GM12878 (cell line): ENCODE measurements around the gene MANEAL. TPM values are rescaled to one million over a fixed set of nuclear protein-coding genes. Genes with fewer than 3 reads are reported as not detected.

ENCODE experiments used
- ATAC-seq: fragments of 200-7000 bp; cut with Tn5 transposase; 3 replicates; pipeline ENCODE4 v1.9.1; 2020; ENCODE audit warnings: mild to moderate bottlenecking, moderate library complexity
- BruUV-seq: library from RNA; stranded (reverse); fragments of 400-500 nt; replicated peaks from 2 replicates; lab custom pipeline; 2021; lab: Mats Ljungman, UMichigan
- CTCF ChIA-PET: fragments of 300-600 bp; sonication (Branson Sonifier 250); formaldehyde crosslinking; extraction: SDS; loops from one replicate; lab custom pipeline; 2021; ENCODE audit warnings: inconsistent platforms; lab: Yijun Ruan, JAX
- POLR2A ChIA-PET: fragments of 350-600 bp; formaldehyde crosslinking; extraction: SDS; loops from one replicate; lab custom pipeline; 2021; ENCODE audit warnings: inconsistent platforms; lab: Charles Lee
- RAD21 ChIA-PET: fragments of 300-600 bp; sonication (Branson Sonifier 250); formaldehyde crosslinking; loops from one replicate; lab custom pipeline; 2023; ENCODE audit warnings: antibody characterized with exemption; ENCODE audit not compliant: unreplicated experiment; lab: Charles Lee
- SMC1A ChIA-PET: fragments of 300-600 bp; sonication (Branson Sonifier 250); formaldehyde crosslinking; loops from one replicate; lab custom pipeline; 2023; ENCODE audit not compliant: unreplicated experiment, uncharacterized antibody; lab: Charles Lee
- DNase-seq: peaks from one replicate; pipeline ENCODE4 v3.0.0-alpha.2; 2011; ENCODE audit warnings: low read depth, low spot score
- FAIRE-seq: peaks from 3 replicates; lab custom pipeline; 2011; peaks lifted over from hg19 to GRCh38; lab: Jason Lieb, UNC
- H2AFZ ChIP-seq: 2 replicates; pipeline ENCODE4 v1.6.0; 2011; ENCODE audit warnings: low read depth, low read length, control low read depth; ENCODE audit not compliant: control insufficient read depth
- H3K27ac ChIP-seq: 2 replicates; pipeline ENCODE4 v1.5.1; 2011; ENCODE audit warnings: control low read depth; ENCODE audit not compliant: control insufficient read depth, insufficient read depth
- H3K27me3 ChIP-seq, 2 experiments: replicated peaks in 1 of 2; 2 replicates each; pipeline versions ENCODE4 v1.6.0 to v1.6.1; 2011; ENCODE audit warnings: low read length in 1 of 2; ENCODE audit not compliant: control insufficient read depth in 2 of 2, insufficient read depth in 2 of 2
- H3K36me3 ChIP-seq, 2 experiments: 2 replicates each; pipeline ENCODE4 v1.5.1; 2011; ENCODE audit warnings: low read length in 1 of 2; ENCODE audit not compliant: control insufficient read depth in 2 of 2, insufficient read depth in 2 of 2
- H3K4me1 ChIP-seq: 2 replicates; pipeline ENCODE4 v1.6.1; 2011; ENCODE audit warnings: mild to moderate bottlenecking, low read length, moderate library complexity, mixed read lengths; ENCODE audit not compliant: control insufficient read depth, insufficient read depth
- H3K4me2 ChIP-seq: 2 replicates; pipeline ENCODE4 v1.6.0; 2011; ENCODE audit warnings: control low read depth; ENCODE audit not compliant: control insufficient read depth, insufficient read depth
- H3K4me3 ChIP-seq: fragments of 200-600 bp; sonication (generic); 2 replicates; pipeline ENCODE4 v1.5.1; 2016
- H3K79me2 ChIP-seq: 2 replicates; pipeline ENCODE4 v1.6.0; 2011; ENCODE audit warnings: low read length; ENCODE audit not compliant: control insufficient read depth, insufficient read depth
- H3K9ac ChIP-seq: 2 replicates; pipeline ENCODE4 v1.8.0; 2011; ENCODE audit warnings: low read length, control low read depth, mixed read lengths; ENCODE audit not compliant: control insufficient read depth, insufficient read depth
- H3K9me3 ChIP-seq: replicated peaks from 3 replicates; pipeline ENCODE4 v1.5.1; 2011; ENCODE audit warnings: mild to moderate bottlenecking, low read length; ENCODE audit not compliant: control insufficient read depth, insufficient read depth
- H4K20me1 ChIP-seq: 2 replicates; pipeline ENCODE4 v1.6.0; 2011; ENCODE audit not compliant: control insufficient read depth, insufficient read depth
- ASH2L ChIP-seq: fragments of 300-600, 200-600 bp; sonication (generic); IDR thresholded peaks from 2 replicates; pipeline ENCODE4 v1.6.1; 2017; ENCODE audit warnings: low read depth, mild to moderate bottlenecking, borderline replicate concordance
- CHD1 ChIP-seq: IDR thresholded peaks from 2 replicates; pipeline ENCODE4 v1.6.1; 2012; ENCODE audit warnings: low read depth, low read length, improper control_type of control experiment
- DPF2 ChIP-seq: fragments of 450-650 bp; IDR thresholded peaks from 2 replicates; pipeline ENCODE4 v1.6.1; 2017; ENCODE audit warnings: mild to moderate bottlenecking
- FOS ChIP-seq: IDR thresholded peaks from 3 replicates; pipeline ENCODE4 v1.6.1; 2011; ENCODE audit warnings: borderline replicate concordance; ENCODE audit not compliant: insufficient read length; ENCODE audit errors: extremely low read depth
- KAT2A ChIP-seq: conservative IDR thresholded peaks from 2 replicates; pipeline ENCODE4 v1.6.1; 2011; ENCODE audit warnings: low read depth, low read length; ENCODE audit not compliant: control insufficient read depth
- MLLT1 ChIP-seq: fragments of 450-650 bp; IDR thresholded peaks from 2 replicates; pipeline ENCODE4 v1.6.1; 2016; ENCODE audit warnings: mild to moderate bottlenecking
- NFYA ChIP-seq: IDR thresholded peaks from 2 replicates; pipeline ENCODE4 v1.6.1; 2011; ENCODE audit warnings: low read depth, mild to moderate bottlenecking, low read length, improper control_type of control experiment, borderline replicate concordance
- POLR2AphosphoS5 ChIP-seq: IDR thresholded peaks from 2 replicates; pipeline ENCODE4 v1.6.1; 2011; ENCODE audit warnings: mild to moderate bottlenecking, low read length, inconsistent platforms
- PRDM15 ChIP-seq: fragments of 450-650 bp; formaldehyde crosslinking; IDR thresholded peaks from 2 replicates; pipeline ENCODE4 v1.4.0; 2020; ENCODE audit warnings: mild to moderate bottlenecking, moderate library complexity
- RB1 ChIP-seq: fragments of 450-650 bp; formaldehyde crosslinking; IDR thresholded peaks from 2 replicates; pipeline ENCODE4 v1.6.1; 2017; ENCODE audit warnings: mild to moderate bottlenecking, borderline replicate concordance
- SREBF1 ChIP-seq: IDR thresholded peaks from 2 replicates; pipeline ENCODE4 v1.6.1; 2012; ENCODE audit warnings: mild to moderate bottlenecking, low read length
- SREBF2 ChIP-seq: IDR thresholded peaks from 2 replicates; pipeline ENCODE4 v1.6.1; 2012; ENCODE audit warnings: mild to moderate bottlenecking, low read length
- TCF7 ChIP-seq: IDR thresholded peaks from 2 replicates; pipeline ENCODE4 v1.6.1; 2014; ENCODE audit warnings: antibody characterized with exemption, borderline replicate concordance
- WRNIP1 ChIP-seq: IDR thresholded peaks from 2 replicates; pipeline ENCODE4 v1.6.1; 2011; ENCODE audit warnings: low read depth, low read length, improper control_type of control experiment, borderline replicate concordance
- WGBS: methylation state at CpG from one replicate; pipeline ENCODE4 v1.1.6; 2016; ENCODE audit warnings: low lambda C conversion rate; ENCODE audit not compliant: insufficient replicate concordance, insufficient coverage; ENCODE audit errors: missing lambda C conversion rate; 5-methylcytosine and 5-hydroxymethylcytosine counted together
- in situ Hi-C: fragments of 300-500 bp; cut with MboI; formaldehyde crosslinking; loops from 9 replicates; pipeline ENCODE4 v1.14.3; 2018; ENCODE audit warnings: mixed read lengths
- intact Hi-C: fragments of 100-400 bp; cut with micrococcal nuclease; formaldehyde crosslinking; loops from one replicate; pipeline ENCODE4 v1.14.2; 2022; ENCODE audit not compliant: unreplicated experiment
- polyA plus RNA-seq, 11 experiments: library from polyadenylated mRNA; depleted of rRNA in 4 of 11; unstranded in 6 of 11; stranded (reverse) in 5 of 11; fragments of >200 nt; fragmentation: Nextera tagmentation in 4 of 11; fragmentation: Illumina TruSeq in 1 of 11; extraction: Ambion mirVana in 4 of 11; extraction: Trizol in 1 of 11; gene quantifications; 1 replicate in 1 of 11; 2 replicates in 10 of 11; pipeline versions ENCODE4 v1.2.1 to v1.2.3, GENCODE V29; 2011 to 2016; ENCODE audit warnings: inconsistent platforms in 2 of 11, missing spikeins in 2 of 11, low read depth in 1 of 11
- total RNA-seq, 4 experiments: library from RNA; depleted of rRNA in 3 of 4; stranded (reverse); fragments of >200 nt in 3 of 4; fragmentation: Illumina TruSeq in 1 of 4; extraction: Trizol in 1 of 4; gene quantifications; 2 replicates each; pipeline versions ENCODE4 v1.2.1 to v1.2.3, GENCODE V29; 2013 to 2021

Gene MANEAL
- total and polyA plus RNA-seq, 10 of the 15 experiments (the other 5 are each of a cell fraction or from before 2014, with no cell fraction given) = 0.83 to 11.1 (median 5.7) TPM

DNA sequence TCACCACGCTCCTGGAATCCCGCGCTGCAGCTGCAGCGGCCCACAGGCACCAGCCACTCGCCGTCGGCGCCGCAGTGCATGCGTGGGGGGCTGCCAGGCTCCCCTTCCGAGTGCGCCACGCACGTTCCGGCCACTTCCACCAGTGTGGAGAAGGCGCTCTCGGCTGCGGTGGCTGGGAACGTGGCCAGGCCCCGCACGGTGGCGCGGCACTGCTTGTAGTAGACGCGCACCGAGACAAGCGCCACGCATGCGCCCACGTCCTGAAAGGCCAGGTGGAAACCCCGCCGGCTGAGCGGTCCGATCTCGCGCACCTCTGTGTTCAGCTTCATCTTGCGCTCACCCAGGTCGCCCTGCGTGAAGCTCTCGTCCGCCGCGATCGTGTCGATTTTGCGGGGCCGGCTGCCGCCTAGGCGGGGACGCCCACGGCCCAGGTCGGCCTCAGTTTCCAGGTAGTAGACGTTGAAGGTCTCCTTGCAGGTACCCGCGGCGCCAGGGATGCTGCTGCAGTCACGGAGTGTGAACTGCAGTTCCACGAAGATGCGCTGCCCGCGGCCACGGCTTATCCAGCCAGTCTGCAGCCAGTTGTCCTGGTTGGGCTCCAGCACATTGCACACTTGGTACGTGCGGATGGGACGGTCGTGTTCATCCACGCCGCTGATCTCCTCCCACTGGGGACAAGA is 32.1 kb upstream of the MANEAL start (continued):
- no peak for TF ChIP-seq MLLT1
- no peak for TF ChIP-seq PRDM15
- no peak for TF ChIP-seq WRNIP1
- TF ChIP-seq DPF2 = no peak
- no peak for TF ChIP-seq CHD1
- TF ChIP-seq KAT2A = no peak
- no peak for TF ChIP-seq ASH2L

DNA sequence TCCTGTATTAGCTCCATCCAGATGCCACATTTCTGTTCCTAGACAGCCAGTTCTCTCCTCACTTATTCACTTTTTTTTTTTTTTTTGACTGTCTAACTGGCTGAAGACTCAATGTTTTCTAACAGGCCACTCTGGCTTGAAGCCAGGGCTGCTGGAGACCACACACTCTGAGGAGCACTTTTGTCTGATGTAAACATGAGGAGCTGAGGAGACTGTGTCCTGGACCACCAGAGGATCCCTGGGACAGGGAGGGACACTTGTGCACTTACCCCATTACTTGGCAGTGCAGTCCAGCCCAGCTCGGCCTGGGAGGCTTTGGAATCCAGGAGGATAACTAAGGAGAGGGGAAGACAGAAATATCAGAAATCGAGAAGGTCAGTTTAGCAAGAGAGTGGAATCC is 31.1 kb upstream of the MANEAL start:
- CTCF ChIA-PET = no interaction called here
- WGBS = 3% methylated on average over 2 of the region's 2 CpGs
- no peak overlapping the region for H3K4me2 ChIP-seq
- no peak overlapping the region for H3K27ac ChIP-seq
- intact Hi-C loops (no loop called here), in situ Hi-C loops (no loop called here)
- ATAC-seq (no peak), FAIRE-seq (no peak), DNase-seq (no peak)
- no peaks in the 10 kb centered on the region for H3K4me1 ChIP-seq
- POLR2A ChIA-PET = no interaction called here
- no peaks in the 10 kb centered on the region; the same call in 2 of the 3 replicates for H3K9me3 ChIP-seq
- no peaks in the 10 kb centered on the region for H4K20me1 ChIP-seq
- no peak overlapping the region for H3K9ac ChIP-seq
- SMC1A ChIA-PET = no interaction called here
- H3K27me3 ChIP-seq = peaks cover 5 to 14% of the 10 kb centered on the region in 2 experiments; a peak in 3 of 4 replicates
- H3K36me3 ChIP-seq = no peaks in the 10 kb centered on the region
- BruUV-seq = no TSS peak
- H3K4me3 ChIP-seq = no peak overlapping the region
- no peaks in the 10 kb centered on the region for H3K79me2 ChIP-seq
- RAD21 ChIA-PET = interaction anchor here (0.7 kb wide), 1 partner anchor 47 kb away, joined by 3 read pairs; no protein-coding TSS in a partner anchor
- H2AFZ ChIP-seq = no peak overlapping the region
- TF ChIP-seq FOS = no peak
- TF ChIP-seq SREBF1 = no peak
- no peak for TF ChIP-seq MLLT1
- no peak for TF ChIP-seq NFYA
- no peak for TF ChIP-seq RB1
- no peak for TF ChIP-seq SREBF2
- no peak for TF ChIP-seq POLR2AphosphoS5
- no peak for TF ChIP-seq TCF7
